Heart left ventricle (tissue), 16 donors: ENCODE data around the gene PDIA6. TPM values are rescaled to one million over a fixed set of nuclear protein-coding genes. Genes with fewer than 3 reads are reported as not detected.

Experiments used
- ATAC-seq, 4 donors: fragments of 200-7000 bp; cut with Tn5 transposase; one replicate each; pipeline ENCODE4 v1.9.1; 2020 to 2022; ENCODE audit warnings: moderate library complexity in 4 of 4, mild to moderate bottlenecking in 3 of 4, moderate number of reproducible peaks in 1 of 4
- DNase-seq, 5 donors: peaks; one replicate each; pipeline ENCODE4 v3.0.0-alpha.2; 2020
- H3K27ac ChIP-seq, 12 donors: fragments of 200-600 bp; sonication (generic) in 4 of 12; one replicate each; pipeline versions ENCODE4 v1.5.0 to v1.8.0; 2016 to 2022; ENCODE audit warnings: mild to moderate bottlenecking in 2 of 12
- H3K27me3 ChIP-seq, 9 donors: fragments of 200-600 bp; sonication (generic) in 2 of 9; one replicate each; pipeline versions ENCODE4 v1.5.1 to v1.8.0; 2016 to 2022; ENCODE audit warnings: mild to moderate bottlenecking in 3 of 9
- H3K36me3 ChIP-seq, 9 donors: fragments of 200-600 bp; sonication (generic) in 2 of 9; one replicate each; pipeline versions ENCODE4 v1.5.0 to v1.8.0; 2018 to 2022; ENCODE audit warnings: mild to moderate bottlenecking in 2 of 9
- H3K4me1 ChIP-seq, 12 donors: fragments of 200-600 bp; sonication (generic) in 4 of 12; one replicate each; pipeline versions ENCODE4 v1.5.0 to v1.8.0; 2016 to 2022; ENCODE audit warnings: mild to moderate bottlenecking in 3 of 12
- H3K4me3 ChIP-seq, 12 donors: fragments of 200-600 bp; sonication (generic) in 4 of 12; one replicate each; pipeline versions ENCODE4 v1.5.0 to v1.8.0; 2017 to 2022; ENCODE audit warnings: mild to moderate bottlenecking in 9 of 12, moderate library complexity in 4 of 12
- H3K9me3 ChIP-seq, 12 donors: fragments of 200-600 bp; sonication (generic) in 4 of 12; one replicate each; pipeline versions ENCODE4 v1.5.0 to v1.8.0; 2016 to 2022; ENCODE audit warnings: mild to moderate bottlenecking in 1 of 12
- POLR2A ChIP-seq, 2 donors: fragments of 450-650 bp; IDR thresholded peaks; one replicate each; pipeline ENCODE4 v1.6.1; 2017; ENCODE audit warnings: antibody characterized with exemption in 2 of 2, mild to moderate bottlenecking in 2 of 2, moderate library complexity in 2 of 2
- WGBS, 4 donors: extraction: QIAGEN DNeasy Blood & Tissue Kit in 2 of 4; methylation state at CpG; one replicate each; pipeline versions ENCODE4 v1.1.5 to v1.1.7; 2013 to 2018; 5-methylcytosine and 5-hydroxymethylcytosine counted together
- intact Hi-C, 10 donors: fragments of 100-400 bp; cut with DNase I; formaldehyde crosslinking; loops; one replicate each; pipeline versions ENCODE4 v1.11.1 to v1.14.2; 2022
- polyA plus RNA-seq, 2 donors: library from polyadenylated mRNA; stranded (reverse); fragments of 200-250 nt; gene quantifications; one replicate each; pipeline ENCODE4 v1.2.3, GENCODE V29; 2013
- total RNA-seq, 9 donors: library from RNA; depleted of rRNA in 2 of 9; stranded (reverse); fragments of >200 nt in 2 of 9; fragmentation: NEBNext Ultra II Directional in 3 of 9; extraction: Animal tissue kit (Norgen Biotek cat#: 25700) in 3 of 9; gene quantifications; one replicate each; pipeline versions ENCODE4 v1.1.0 to v1.2.4, GENCODE V29; 2016 to 2023
- TF ChIP-seq, protein P1 (sequence below), 12 donors: fragments of 200-600 bp; sonication (generic) in 4 of 12; IDR thresholded peaks; one replicate each; pipeline versions ENCODE4 v1.5.0 to v1.8.0; 2018 to 2022; ENCODE audit warnings: antibody characterized with exemption in 12 of 12, mild to moderate bottlenecking in 5 of 12
- donor health status: ischemic (EF 13 %, LVEDD 7.1; RV severe dilation, severe dysfunction).
- donor health status: healthy with polysubstance abuse.
- donor health status: DM: no; HTN: yes; CAD: no.
- donor health status: DM: no; HTN: no; CAD: no.
- donor health status: ischemic (EF 25% LVEDD 6.9; RV normal size, moderate dysfunction).
- donor health status: ischemic (EF 25% LVEDD 5.7; RV mildly dilated, moderate dysfunction).
- donor health status: healthy.
- donor health status: DM: yes; HTN: yes; CAD: no.
- donor health status: ischemic (EF 35%, LVEDD 5.7; RV mildly dilated, moderate dysfunction).
- donor health status: nonischemic (EF 11% LVEDD 7.7; RV severe dilation, severe dysfunction).
- donor health status: DM: yes; HTN: yes; CAD: no.
- donor health status: PGD.
- donor health status: ischemic (EF 29% LVEDD 5.4; RV normal size, mild dysfunction).
- donor health status: nonischemic (EF 23%, LVEDD 6.1; RV moderate dilation, normal function).

Gene PDIA6
- total and polyA plus RNA-seq, 11 donors = 32.0 to 402 (median 110) TPM

DNA sequence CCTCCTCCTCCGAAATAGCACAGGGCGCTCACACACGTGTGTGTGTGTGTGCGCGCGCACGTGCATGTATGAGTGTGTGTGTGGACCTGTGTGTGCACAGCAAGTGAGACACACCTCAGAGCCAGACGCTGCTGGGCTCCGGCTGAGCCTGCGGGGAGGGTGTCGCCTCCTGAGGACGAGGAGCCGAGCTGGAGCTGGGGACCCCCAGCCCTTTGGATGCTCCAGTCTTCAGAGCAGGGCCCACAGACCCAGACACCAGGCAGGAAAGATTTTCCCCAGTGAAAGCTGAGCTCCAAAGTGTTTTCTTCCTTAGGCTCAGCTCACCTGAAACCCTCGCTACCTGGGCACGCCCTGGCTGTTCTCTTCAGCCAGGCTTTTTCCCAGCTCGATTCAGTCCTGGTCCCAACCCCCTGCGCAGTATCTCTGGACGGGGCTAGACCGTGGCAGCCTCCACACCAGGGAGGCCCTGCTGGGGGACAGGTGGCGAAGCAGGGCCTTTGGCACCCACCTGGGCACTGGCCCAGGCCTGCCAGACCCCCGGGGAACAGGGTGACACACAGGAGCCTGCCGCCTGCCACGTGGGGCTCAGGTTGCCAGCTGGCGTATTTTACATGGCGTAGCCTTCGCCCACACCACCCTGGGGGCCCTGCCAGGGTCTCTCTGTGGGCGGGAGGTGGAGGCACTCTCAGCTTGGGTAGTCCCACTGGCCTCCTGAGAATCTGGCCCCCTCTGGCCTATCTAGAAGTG, 36.2 kb downstream of the PDIA6 start:
- Histone ChIP-seq H3K27ac (no peak overlapping the region), H3K4me1 (peaks cover 0 to 28% (median 13%) of the 10 kb centered on the region in 12 donors), H3K27me3 (no peaks in the 10 kb centered on the region), H3K36me3 (peaks cover 2 to 50% (median 23%) of the 10 kb centered on the region in 9 donors), H3K4me3 (no peak overlapping the region), H3K9me3 (no peaks in the 10 kb centered on the region)
- intact Hi-C loops = no loop called here
- TF ChIP-seq, protein P1, sequence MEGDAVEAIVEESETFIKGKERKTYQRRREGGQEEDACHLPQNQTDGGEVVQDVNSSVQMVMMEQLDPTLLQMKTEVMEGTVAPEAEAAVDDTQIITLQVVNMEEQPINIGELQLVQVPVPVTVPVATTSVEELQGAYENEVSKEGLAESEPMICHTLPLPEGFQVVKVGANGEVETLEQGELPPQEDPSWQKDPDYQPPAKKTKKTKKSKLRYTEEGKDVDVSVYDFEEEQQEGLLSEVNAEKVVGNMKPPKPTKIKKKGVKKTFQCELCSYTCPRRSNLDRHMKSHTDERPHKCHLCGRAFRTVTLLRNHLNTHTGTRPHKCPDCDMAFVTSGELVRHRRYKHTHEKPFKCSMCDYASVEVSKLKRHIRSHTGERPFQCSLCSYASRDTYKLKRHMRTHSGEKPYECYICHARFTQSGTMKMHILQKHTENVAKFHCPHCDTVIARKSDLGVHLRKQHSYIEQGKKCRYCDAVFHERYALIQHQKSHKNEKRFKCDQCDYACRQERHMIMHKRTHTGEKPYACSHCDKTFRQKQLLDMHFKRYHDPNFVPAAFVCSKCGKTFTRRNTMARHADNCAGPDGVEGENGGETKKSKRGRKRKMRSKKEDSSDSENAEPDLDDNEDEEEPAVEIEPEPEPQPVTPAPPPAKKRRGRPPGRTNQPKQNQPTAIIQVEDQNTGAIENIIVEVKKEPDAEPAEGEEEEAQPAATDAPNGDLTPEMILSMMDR (IDR thresholded peaks at IDR 0.05) = no peak
- TF ChIP-seq POLR2A (IDR thresholded peaks at IDR 0.05) = no peak
- ATAC-seq (no peak), DNase-seq (no peak)
- 88 to 92% (median 91%) methylated on average over 17 to 27 of the region's 27 CpGs for WGBS, 4 donors

DNA sequence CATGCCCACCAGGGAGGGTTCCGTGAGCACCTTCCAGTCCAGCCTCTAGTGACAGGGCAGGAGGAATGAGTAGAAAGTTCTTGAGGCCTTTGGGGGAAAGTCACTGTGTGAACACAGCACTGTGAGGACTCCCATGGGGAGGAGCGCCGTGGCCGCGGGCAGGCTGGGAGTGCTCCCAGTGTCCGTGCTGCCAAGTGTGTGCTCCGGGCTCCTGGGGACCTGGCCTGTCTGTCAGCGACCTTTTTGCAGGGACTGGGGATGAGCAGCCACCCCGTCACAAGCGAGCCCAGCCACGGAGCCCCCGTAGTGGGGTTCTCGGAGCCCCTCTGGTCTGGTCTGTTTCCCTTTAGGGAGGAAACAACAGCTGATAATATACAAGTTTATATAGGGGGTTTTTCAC, 36.8 kb downstream of the PDIA6 start:
- Histone ChIP-seq H3K27ac (no peak overlapping the region), H3K36me3 (peaks cover 0 to 44% (median 17%) of the 10 kb centered on the region in 9 donors), H3K4me3 (no peak overlapping the region), H3K27me3 (no peaks in the 10 kb centered on the region), H3K9me3 (no peaks in the 10 kb centered on the region), H3K4me1 (peaks cover 0 to 28% (median 13%) of the 10 kb centered on the region in 12 donors)
- no peak for DNase-seq
- ATAC-seq = no peak
- intact Hi-C loops = no loop called here
- TF ChIP-seq, protein P1 (IDR thresholded peaks at IDR 0.05) = no peak
- no peak for TF ChIP-seq POLR2A (IDR thresholded peaks at IDR 0.05)
- WGBS, 4 donors = 85 to 96% (median 91%) methylated on average over 13 of the region's 13 CpGs

DNA sequence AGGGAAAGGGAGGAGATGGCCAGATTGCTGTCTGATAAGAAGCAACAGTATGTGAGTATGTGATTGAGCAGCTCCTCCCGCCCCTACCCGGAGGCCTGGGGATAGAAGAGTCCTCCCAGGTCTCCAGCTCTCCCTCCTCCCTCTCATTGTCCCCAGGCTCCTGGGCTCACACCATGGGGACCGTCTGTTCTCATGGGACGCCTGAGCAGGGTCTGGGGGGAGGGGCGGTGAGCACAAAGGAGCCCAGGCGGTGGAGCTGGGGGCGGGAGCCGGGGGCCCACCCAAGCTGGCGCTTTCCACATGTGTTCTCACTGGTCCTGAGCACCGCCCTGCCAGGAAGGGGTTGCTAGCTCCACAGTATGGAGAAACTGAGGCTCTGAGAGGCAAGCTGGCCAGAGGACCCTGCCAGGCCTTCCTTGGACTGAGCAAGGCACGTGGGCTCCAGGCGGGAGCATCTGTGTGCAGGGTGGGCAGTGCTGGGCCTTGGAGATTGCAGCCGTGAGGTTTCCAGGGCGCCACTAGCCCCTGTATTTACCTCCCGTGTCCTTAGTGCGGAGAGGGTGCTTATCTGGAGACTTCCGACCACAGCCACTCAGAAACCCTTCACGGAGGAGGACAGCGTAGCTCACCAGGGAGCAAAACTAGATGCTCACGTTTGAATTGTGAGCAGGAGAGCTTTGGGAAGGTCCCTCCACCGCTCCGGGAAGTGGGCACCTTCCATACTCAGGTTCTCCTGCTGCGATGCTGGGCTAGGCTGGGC, 37.4 kb downstream of the PDIA6 start:
- peaks cover 0 to 28% (median 13%) of the 10 kb centered on the region in 12 donors for H3K4me1 ChIP-seq
- intact Hi-C loops = no loop called here
- no peak for ATAC-seq
- 64 to 83% (median 76%) methylated on average over 14 to 23 of the region's 23 CpGs for WGBS, 4 donors
- no peak for DNase-seq
- H3K27me3 ChIP-seq = no peaks in the 10 kb centered on the region
- H3K4me3 ChIP-seq = no peak overlapping the region
- peak overlapping the region in 7 of 12 donors; percentile 30 to 86 (median 49) for H3K27ac ChIP-seq
- peaks cover 0 to 38% (median 13%) of the 10 kb centered on the region in 9 donors for H3K36me3 ChIP-seq
- TF ChIP-seq, protein P1 (IDR thresholded peaks at IDR 0.05) = no peak
- TF ChIP-seq POLR2A (IDR thresholded peaks at IDR 0.05) = no peak
- H3K9me3 ChIP-seq = no peaks in the 10 kb centered on the region

DNA sequence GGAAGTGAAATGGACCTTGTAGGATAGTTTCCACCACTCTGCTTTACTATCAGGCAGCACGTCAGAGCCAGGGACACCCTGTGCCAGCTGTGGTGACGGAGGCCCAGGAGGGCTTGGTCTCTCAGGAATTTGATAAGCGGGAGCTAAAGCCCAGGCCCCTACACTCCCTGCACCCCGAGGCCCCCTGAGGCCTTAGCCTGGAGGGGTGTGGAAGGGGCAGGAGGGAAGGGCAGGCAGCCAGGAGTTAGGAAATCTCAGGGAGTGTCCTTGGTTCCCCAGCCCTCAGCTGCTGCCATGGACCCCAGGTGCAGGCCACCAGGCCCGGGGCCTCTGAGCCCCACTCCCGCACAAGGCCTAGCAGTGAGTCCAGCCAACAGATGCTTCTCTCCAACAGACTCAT, 38.2 kb downstream of the PDIA6 start:
- WGBS, 4 donors = 37 to 47% (median 45%) methylated on average over 6 of the region's 6 CpGs
- DNase-seq (peak in 4 of 5 donors; percentile 22 to 89 (median 42)), ATAC-seq (peak; percentile 76 to 89 (median 82))
- H3K4me1 ChIP-seq = peaks cover 0 to 28% (median 13%) of the 10 kb centered on the region in 12 donors
- intact Hi-C loops = no loop called here
- H3K4me3 ChIP-seq = no peak overlapping the region
- peak overlapping the region in 10 of 12 donors; percentile 30 to 86 (median 47) for H3K27ac ChIP-seq
- no peaks in the 10 kb centered on the region for H3K27me3 ChIP-seq
- H3K36me3 ChIP-seq = peaks cover 0 to 31% (median 5%) of the 10 kb centered on the region in 9 donors
- TF ChIP-seq, protein P1 (IDR thresholded peaks at IDR 0.05) = no peak
- no peak for TF ChIP-seq POLR2A (IDR thresholded peaks at IDR 0.05)
- no peaks in the 10 kb centered on the region for H3K9me3 ChIP-seq
